NCI-H774 (cell line): Measurements from ENCODE around the gene DCTD.
A peak's percentile ranks its signal among the peaks of the same experiment; 100 is the strongest.

Source experiments
- DNase-seq: peaks from one replicate; lab custom pipeline; 2025; lab: John Stamatoyannopoulos, UW

The DCTD gene

GRCh38 chr4:182869697-182870096 is 47.5 kb downstream of the DCTD start:
- DNase-seq: no peak

DNA sequence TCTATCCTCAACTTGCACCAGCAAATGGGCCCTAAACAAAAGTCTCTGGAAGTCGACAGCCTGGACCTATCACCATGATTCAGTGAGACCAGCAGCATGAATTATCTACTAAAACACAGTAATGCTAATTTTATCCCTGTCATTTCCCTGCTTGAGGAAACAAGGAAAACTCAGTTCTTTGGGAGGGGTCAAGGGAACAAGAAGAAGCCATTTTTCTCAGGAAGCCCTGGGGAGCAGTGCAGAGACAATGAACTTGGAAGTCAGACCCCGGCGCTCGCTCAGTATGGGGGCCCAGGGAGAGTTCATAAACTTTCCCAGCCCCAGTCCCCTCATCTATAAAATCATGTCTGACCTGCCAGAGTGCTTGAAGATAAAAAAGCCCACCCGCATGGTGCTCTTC is 50.4 kb downstream of the DCTD start:
- no peak for DNase-seq

- DNase-seq: no peak
Observed at GRCh38 chr4:182863501-182863900, 53.7 kb downstream of the DCTD start.

DNA sequence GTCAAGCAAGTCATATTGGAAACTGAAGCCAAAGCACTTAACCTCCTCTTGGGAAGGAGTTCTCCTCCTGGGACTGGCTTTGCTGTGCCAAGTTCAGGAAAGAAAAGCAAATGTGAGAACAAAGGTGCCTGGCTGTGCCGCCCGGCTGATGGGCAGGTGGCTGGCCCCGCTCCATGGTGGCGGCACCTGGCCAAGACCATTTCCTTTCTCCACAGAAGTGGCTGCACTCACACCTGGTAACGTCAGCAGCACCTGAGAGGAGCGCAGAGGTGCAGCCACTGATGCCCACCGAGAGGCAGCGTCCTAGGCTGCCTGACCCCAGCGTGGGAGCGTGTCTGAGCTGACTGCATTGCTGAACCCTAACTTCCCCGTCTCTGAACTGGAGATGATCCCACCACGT is 54.3 kb downstream of the DCTD start:
- DNase-seq: peak; percentile 54

DNA sequence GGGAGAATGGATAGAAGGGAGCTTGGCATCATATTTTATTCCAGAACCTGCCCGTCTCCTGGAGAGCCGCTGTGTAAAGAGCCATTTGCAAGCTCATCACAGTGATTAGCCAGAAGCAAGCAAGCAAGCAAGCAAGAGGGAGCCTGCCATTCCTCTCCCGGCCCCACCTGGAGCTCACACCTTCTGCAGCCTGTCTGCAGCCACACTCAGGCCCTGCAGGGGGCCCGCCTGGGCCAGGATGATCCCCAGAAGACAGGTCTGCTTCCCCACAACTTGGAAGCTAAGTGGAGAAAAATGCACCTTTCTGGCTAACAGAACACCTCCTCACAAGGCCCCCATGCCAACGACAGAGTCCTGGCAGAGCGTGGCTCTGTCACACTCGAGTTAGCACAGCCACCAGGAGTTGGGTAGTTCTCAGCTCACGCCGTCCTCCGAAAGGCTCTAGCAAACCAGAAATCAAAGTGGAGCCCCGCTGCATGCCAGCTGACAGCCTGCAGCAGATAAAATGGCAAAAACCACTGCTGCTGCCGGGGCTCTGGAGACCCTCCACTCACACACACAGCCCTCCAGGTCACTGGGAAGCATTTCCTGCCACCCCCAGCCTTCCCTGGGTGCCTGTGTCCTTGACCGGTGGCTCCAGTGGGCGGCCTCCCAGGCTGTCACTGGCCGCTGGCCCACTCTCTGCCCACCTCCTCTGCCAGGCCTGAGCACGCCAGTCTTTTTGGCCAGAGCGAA is 54.9 kb downstream of the DCTD start:
- no peak for DNase-seq

DNA sequence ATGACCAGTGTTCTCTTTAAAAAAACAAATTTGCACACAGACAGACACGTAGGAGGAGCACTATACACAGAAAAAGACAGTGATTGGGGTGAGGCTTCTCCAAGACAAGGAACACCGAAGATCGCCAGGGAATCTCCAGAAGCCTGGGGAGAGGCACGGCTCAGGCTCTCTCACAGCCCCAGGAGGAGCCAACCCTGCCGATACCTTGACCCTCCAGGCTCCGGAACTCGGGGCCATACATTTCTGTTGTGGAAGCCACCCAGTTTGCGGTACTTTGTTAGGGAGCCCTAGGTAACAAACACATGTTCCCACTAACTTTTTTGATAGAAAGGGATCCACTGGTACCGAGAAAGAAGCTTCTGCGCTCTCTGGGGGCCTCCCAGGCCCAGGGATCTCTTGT is 55.8 kb downstream of the DCTD start:
- DNase-seq: no peak

GRCh38 chr4:182859730-182860129 is 57.5 kb downstream of the DCTD start:
- no peak for DNase-seq

DNA sequence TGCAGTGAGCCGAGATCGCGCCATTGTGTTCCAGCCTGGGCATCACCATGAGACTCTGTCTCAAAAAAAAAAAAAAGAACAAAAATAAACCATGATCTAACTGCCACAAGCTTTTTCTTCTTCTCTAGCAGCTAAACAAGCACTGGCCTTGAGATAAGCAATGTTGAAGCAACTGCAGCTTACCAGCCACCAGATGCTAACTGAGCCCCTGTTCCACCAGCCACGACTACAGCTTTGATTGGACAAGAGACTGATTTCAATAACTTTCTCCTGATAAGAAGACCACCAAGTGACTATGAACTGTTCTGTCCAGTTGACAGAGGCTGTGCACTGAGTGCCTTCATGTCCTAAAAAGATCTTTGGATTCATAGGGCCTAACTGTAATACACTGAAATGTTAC is 58.5 kb downstream of the DCTD start:
- no peak for DNase-seq

DNA sequence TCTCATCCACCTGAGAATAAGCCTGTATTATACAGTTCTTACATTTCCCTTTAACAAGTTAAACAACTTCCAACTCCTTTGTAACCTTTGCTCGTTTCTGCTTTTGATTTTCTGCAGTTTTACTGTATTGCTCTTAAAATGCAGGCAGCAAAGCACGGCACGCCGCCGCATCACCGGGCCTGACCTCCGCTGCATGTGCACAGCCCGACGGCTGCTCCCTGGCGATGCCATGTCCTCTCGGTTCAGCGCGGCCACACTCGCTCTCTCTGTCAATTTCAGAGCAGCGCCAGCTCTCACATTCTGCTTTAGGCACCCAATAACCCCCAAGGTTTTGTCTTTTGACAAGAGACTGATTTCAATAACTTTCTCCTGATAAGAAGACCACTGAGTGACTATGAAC is 60.3 kb downstream of the DCTD start:
- DNase-seq: no peak

DNA sequence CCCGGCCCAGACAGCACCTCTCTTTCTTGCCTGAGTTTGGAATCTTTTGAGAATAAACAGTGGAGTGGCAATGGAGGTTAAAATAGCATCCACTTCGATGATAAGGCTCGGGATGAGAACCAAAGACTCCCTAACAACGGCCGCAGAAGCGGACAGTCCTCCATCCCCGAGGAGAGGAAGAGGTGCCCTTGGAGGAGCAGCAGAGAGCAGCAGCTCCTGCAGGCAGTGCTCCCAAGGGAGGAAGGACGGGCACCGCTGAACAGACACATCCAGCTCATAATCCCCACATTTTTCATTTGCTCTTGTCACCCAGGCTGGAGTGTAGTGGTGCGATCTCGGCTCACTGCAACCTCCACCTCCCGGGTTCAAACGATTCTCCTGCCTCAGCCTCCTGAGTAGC is 61.3 kb downstream of the DCTD start:
- DNase-seq: no peak

GRCh38 chr4:182855312-182855711 is 61.9 kb downstream of the DCTD start:
- DNase-seq: no peak

GRCh38 chr4:182854466-182854865 is 62.7 kb downstream of the DCTD start:
- DNase-seq: no peak

GRCh38 chr4:182853731-182854330 is 63.4 kb downstream of the DCTD start:
- no peak for DNase-seq

GRCh38 chr4:182848685-182849084 is 68.5 kb downstream of the DCTD start:
- no peak for DNase-seq

DNA sequence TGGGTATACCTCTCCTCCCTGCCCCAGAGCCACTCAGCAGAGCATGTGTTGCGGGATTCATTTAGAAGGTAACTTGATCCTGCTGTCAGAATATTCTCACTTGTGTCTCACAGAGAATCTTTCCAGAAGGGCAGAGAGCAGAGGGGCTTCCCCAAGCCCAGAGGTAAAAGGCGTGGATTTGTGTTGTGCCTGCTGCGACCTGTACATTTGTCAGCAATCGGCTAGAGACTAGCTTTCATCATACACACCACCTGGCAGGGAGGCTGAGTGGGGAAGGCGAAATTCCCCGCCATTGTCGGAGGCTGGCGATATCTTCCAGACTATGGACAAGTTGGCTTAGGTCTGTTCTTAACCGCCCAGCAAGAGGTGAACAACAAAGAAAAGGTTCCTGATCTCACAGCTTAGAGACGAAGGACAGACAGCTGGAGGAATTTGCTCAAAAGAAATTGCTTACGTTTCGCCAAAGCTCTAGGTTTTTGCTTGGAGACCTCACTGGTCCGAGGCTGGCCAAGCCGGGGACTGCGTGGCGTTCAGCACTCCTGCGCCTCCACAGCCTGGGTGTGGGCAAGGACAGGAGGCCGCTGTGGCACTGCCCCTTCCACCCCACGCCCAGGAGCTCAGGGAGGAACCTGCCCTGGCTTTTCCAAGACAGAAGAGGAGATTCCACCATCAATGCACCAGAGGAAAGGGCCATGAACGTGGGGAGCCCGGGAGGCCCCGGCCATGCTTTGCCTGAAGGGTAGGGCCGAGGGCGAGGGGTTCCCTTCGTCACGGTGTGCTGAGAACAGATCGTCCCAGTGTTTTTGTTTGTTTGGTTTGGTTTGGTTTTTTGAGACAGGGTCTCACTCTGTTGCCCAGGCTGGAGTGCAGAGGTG is 69.4 kb downstream of the DCTD start:
- no peak for DNase-seq

GRCh38 chr4:182846036-182846435 is 71.2 kb downstream of the DCTD start:
- no peak for DNase-seq

- no peak for DNase-seq
Observed at GRCh38 chr4:182845618-182846017, 71.6 kb downstream of the DCTD start.

- no peak for DNase-seq
Observed at GRCh38 chr4:182843808-182844325, 73.3 kb downstream of the DCTD start.

DNA sequence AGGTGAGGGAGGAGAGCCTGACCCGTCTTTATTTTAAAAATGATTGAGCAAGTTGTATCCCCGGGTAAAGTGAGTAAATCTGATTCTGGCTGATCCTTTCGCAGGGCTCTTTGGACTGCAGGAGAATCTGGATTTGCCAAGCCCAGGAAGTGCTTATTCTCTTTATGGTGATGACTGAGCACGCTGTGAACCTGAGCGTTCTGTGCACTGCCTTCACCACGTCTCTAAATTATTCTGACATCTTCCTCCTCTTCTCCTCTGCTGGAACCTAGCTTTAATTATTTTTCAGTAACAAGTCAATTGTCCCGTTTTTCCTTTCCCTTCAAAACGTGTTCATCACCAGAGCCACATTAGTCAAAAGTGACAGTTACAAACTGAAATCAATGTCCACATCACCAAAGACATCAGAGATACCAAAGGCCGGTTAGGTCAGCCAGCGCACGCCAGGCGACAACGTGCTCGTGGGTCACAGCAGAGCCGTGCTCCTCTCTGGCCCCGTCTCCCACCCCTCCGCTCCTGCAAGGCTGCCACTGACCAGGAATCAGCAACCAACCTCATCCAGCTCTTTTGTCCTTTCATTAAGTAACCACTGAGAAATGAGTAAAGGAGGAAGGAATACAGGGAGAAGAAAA is 74.3 kb downstream of the DCTD start:
- DNase-seq: no peak

GRCh38 chr4:182842104-182842600 is 75.0 kb downstream of the DCTD start:
- no peak for DNase-seq

DNA sequence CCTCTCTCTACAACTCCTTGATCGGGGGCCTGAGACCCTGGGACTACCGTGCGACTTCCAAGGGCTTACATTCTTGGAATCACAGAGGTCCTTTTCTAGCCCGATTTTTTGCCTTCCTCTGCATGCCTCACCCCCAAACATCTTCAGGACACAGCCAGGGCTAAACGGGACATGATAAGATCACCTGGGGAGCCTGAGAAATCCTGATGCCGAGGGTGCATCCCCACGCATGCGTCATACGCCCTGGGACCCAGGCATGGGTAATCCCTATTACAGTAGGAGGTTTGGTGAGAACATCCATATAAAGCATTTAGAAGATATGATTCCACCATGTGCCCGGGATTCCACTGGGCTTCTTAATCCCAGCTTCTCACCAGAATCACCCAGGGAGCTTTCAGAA is 77.1 kb downstream of the DCTD start:
- DNase-seq: no peak
